MM.1S (cell line): ENCODE measurements around the gene C13orf46.

Experiments
- EZH2 ChIP-seq: fragments of 300-600 bp; sonication (generic); optimal IDR thresholded peaks from 2 replicates; pipeline ENCODE3; 2017; ENCODE audit warnings: low read depth, mild to moderate bottlenecking, antibody characterized with exemption, low read length, mixed read lengths
- TF ChIP-seq, protein P1 (sequence below): fragments of 300-600 bp; sonication (generic); IDR thresholded peaks from 2 replicates; pipeline ENCODE4 v1.5.1; 2016; ENCODE audit warnings: antibody characterized with exemption, low read length, mixed read lengths

GRCh38 chr13:114020750-114021463, 47.0 kb upstream of the C13orf46 start:
- TF ChIP-seq, protein P1, sequence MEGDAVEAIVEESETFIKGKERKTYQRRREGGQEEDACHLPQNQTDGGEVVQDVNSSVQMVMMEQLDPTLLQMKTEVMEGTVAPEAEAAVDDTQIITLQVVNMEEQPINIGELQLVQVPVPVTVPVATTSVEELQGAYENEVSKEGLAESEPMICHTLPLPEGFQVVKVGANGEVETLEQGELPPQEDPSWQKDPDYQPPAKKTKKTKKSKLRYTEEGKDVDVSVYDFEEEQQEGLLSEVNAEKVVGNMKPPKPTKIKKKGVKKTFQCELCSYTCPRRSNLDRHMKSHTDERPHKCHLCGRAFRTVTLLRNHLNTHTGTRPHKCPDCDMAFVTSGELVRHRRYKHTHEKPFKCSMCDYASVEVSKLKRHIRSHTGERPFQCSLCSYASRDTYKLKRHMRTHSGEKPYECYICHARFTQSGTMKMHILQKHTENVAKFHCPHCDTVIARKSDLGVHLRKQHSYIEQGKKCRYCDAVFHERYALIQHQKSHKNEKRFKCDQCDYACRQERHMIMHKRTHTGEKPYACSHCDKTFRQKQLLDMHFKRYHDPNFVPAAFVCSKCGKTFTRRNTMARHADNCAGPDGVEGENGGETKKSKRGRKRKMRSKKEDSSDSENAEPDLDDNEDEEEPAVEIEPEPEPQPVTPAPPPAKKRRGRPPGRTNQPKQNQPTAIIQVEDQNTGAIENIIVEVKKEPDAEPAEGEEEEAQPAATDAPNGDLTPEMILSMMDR = no peak
- TF ChIP-seq EZH2 = no peak
